ENCODE measurements around the gene CELA3A. TPM values are rescaled to one million over a fixed set of nuclear protein-coding genes. Genes with fewer than 3 reads are reported as not detected.
A peak's percentile ranks its signal among the peaks of the same experiment; 100 is the strongest.

Gene CELA3A
- total and polyA plus RNA-seq, 2 of the 8 experiments (the other 6 are each of a cell fraction or from before 2014, with no cell fraction given) = not detected

GRCh38 chr1:21956720-21957552 lies 44.5 kb upstream of the CELA3A start:
- Histone ChIP-seq H2BK15ac (ENCODE audit: low read length) (peak overlapping the region; percentile 4; the same call in 1 of the 2 replicates), H3K14ac (ENCODE audit: insufficient read length) (no peak overlapping the region), H2BK5ac (ENCODE audit: low read depth, low read length) (peak overlapping the region; percentile 53; the same call in 1 of the 2 replicates), H3K23me2 (ENCODE audit: low read depth, low read length) (no peaks in the 10 kb centered on the region), H3K4me2 (ENCODE audit: insufficient read depth in 1 of 2, low read depth in 2 of 2, low read length in 2 of 2) (no peak overlapping the region), H3K23ac (ENCODE audit: insufficient read length) (no peak overlapping the region), H4K91ac (replicated peaks; ENCODE audit: insufficient read length, low read length) (peak overlapping the region; percentile 86), H4K8ac (ENCODE audit: extremely low read depth, insufficient read depth, low read length) (peak overlapping the region; percentile 79; the same call in 1 of the 2 replicates), H3K4me1 (replicated peaks in 1 of 4; ENCODE audit: control insufficient read depth in 3 of 4, insufficient read depth in 4 of 4, low read length in 3 of 4) (peaks cover 5 to 17% (median 11%) of the 10 kb centered on the region in 4 experiments; a peak in 6 of 7 replicates), H3K18ac (ENCODE audit: extremely low read depth, low read length) (peak overlapping the region; percentile 7), H2BK120ac (replicated peaks; ENCODE audit: low read depth, low read length) (peak overlapping the region; percentile 13), H3K79me1 (ENCODE audit: low read depth, low read length) (no peaks in the 10 kb centered on the region), H2BK12ac (ENCODE audit: low read depth, low read length) (peak overlapping the region; percentile 93; the same call in 1 of the 2 replicates), H3K36me3 (ENCODE audit: control insufficient read depth in 2 of 4, insufficient read depth in 4 of 4, low read length in 3 of 4) (no peaks in the 10 kb centered on the region), H2AFZ (ENCODE audit: low read length) (peak overlapping the region; percentile 64), H2AK5ac (ENCODE audit: low read depth, low read length) (0 out of 2 replicates have a peak overlapping the region, but pooled peaks have one; percentile 65), H3K79me2 (ENCODE audit: control insufficient read depth in 1 of 2, insufficient read depth in 2 of 2, low read length in 2 of 2) (no peaks in the 10 kb centered on the region), H3K4ac (replicated peaks; ENCODE audit: insufficient read length, low read depth, low read length) (peak overlapping the region; percentile 1), H3K9ac (replicated peaks in 1 of 4; ENCODE audit: extremely low read depth in 1 of 4, low read depth in 3 of 4, low read length in 3 of 4) (no peak overlapping the region), H3K4me3 (ENCODE audit: extremely low read depth in 1 of 4, insufficient read depth in 2 of 4, low read depth in 3 of 4, low read length in 4 of 4) (no peak overlapping the region), H3K56ac (replicated peaks; ENCODE audit: insufficient read length, low read depth, low read length) (no peak overlapping the region), H3K9me3 (ENCODE audit: insufficient read depth in 2 of 2, low read depth in 1 of 2, low read length in 1 of 2) (no peaks in the 10 kb centered on the region), H2BK20ac (ENCODE audit: low read length) (peak overlapping the region; percentile 97; the same call in 1 of the 2 replicates), H3K27ac (ENCODE audit: low read depth, low read length) (no peak overlapping the region), H3K27me3 (replicated peaks in 1 of 4; ENCODE audit: control insufficient read depth in 3 of 4, extremely low read depth in 1 of 4, insufficient read depth in 3 of 4, low read length in 3 of 4) (no peaks in the 10 kb centered on the region), H4K20me1 (replicated peaks in 1 of 2; ENCODE audit: control insufficient read depth in 1 of 2, insufficient read depth in 2 of 2, low read length in 2 of 2) (no peaks in the 10 kb centered on the region), H4K5ac (ENCODE audit: insufficient read length, low read depth, low read length) (no peak overlapping the region)
- 84% methylated on average over 18 of the region's 18 CpGs; no CpG with 5 or more reads in 1 of the 2 experiments for WGBS, 2 experiments (ENCODE audit: extremely low coverage in 1 of 2, insufficient coverage in 1 of 2, insufficient read length in 1 of 2, insufficient replicate concordance in 2 of 2, low coverage in 1 of 2, low lambda C conversion rate in 2 of 2, missing lambda C conversion rate in 1 of 2)
- FAIRE-seq (no peak), DNase-seq (ENCODE audit: low read depth in 1 of 2, low spot score in 2 of 2) (no peak)
- ChIA-PET CTCF (ENCODE audit: partially characterized antibody) (interaction anchor here (0.6 to 1.7 kb wide), 5 partner anchors 17 to 126 kb away, joined by 3 to 5 read pairs (median 3); no protein-coding TSS in a partner anchor), POLR2A (ENCODE audit: partially characterized antibody) (interaction anchor here (0.6 to 2.0 kb wide), 5 partner anchors 13 to 72 kb away, joined by 3 to 13 read pairs (median 5); partner anchors contain the start of gene HSPG2)
- TF ChIP-seq JUN (IDR thresholded peaks at IDR 0.05; ENCODE audit: low read depth, low read length) = no peak
- no peak for TF ChIP-seq CHD1 (IDR thresholded peaks at IDR 0.05; ENCODE audit: low read depth, low read length)
